Activated CD4-positive, CD25-positive, alpha-beta regulatory T cell treated with anti-CD3 and anti-CD28 coated beads, Interleukin-2, amount 50 U/mL, for 72 hours (primary cell): Measurements from ENCODE around the gene FGF1.

Experiments used
- DNase-seq: peaks from one replicate; pipeline ENCODE4 v3.0.0; 2021

The FGF1 gene

GRCh38 chr5:142571371-142571770, 114.5 kb downstream of the FGF1 start:
- no peak for DNase-seq

- DNase-seq, result no peak
Measured at GRCh38 chr5:142569905-142570304, 116.0 kb downstream of the FGF1 start.

GRCh38 chr5:142568996-142569335, 116.9 kb downstream of the FGF1 start:
- no peak for DNase-seq

GRCh38 chr5:142568283-142568995, 117.5 kb downstream of the FGF1 start:
- DNase-seq, result no peak

- no peak for DNase-seq
Measured at GRCh38 chr5:142561486-142562097, 124.3 kb downstream of the FGF1 start.

GRCh38 chr5:142561029-142561428, 124.9 kb downstream of the FGF1 start:
- DNase-seq, result no peak

- DNase-seq, result no peak
Measured at GRCh38 chr5:142552107-142552506, 133.8 kb downstream of the FGF1 start.

- DNase-seq, result no peak
Measured at GRCh38 chr5:142551338-142552067, 134.4 kb downstream of the FGF1 start.

GRCh38 chr5:142550471-142550870, 135.4 kb downstream of the FGF1 start:
- DNase-seq, result no peak

GRCh38 chr5:142549834-142550233, 136.1 kb downstream of the FGF1 start:
- DNase-seq, result no peak

- no peak for DNase-seq
Measured at GRCh38 chr5:142548739-142549275, 137.1 kb downstream of the FGF1 start.

- no peak for DNase-seq
Measured at GRCh38 chr5:142547445-142548380, 138.2 kb downstream of the FGF1 start.

- DNase-seq, result no peak
Measured at GRCh38 chr5:142545650-142546322, 140.1 kb downstream of the FGF1 start.

GRCh38 chr5:142544946-142545649, 140.8 kb downstream of the FGF1 start:
- no peak for DNase-seq

GRCh38 chr5:142544071-142544753, 141.7 kb downstream of the FGF1 start:
- DNase-seq, result no peak

- DNase-seq, result no peak
Measured at GRCh38 chr5:142542906-142543305, 143.0 kb downstream of the FGF1 start.
